GM10266 (cell line): ENCODE measurements around the gene TRIM63.

Experiments
- DNase-seq: peaks from one replicate; pipeline ENCODE4 v3.0.0; 2012; ENCODE audit errors: extremely low spot score
- TF ChIP-seq, protein P1 (sequence below): IDR thresholded peaks from 2 replicates; pipeline ENCODE4 v1.5.1; 2012; ENCODE audit warnings: mild to moderate bottlenecking, low read depth; ENCODE audit not compliant: control insufficient read depth, insufficient read depth; ENCODE audit errors: missing control alignments

TRIM63 gene

DNA sequence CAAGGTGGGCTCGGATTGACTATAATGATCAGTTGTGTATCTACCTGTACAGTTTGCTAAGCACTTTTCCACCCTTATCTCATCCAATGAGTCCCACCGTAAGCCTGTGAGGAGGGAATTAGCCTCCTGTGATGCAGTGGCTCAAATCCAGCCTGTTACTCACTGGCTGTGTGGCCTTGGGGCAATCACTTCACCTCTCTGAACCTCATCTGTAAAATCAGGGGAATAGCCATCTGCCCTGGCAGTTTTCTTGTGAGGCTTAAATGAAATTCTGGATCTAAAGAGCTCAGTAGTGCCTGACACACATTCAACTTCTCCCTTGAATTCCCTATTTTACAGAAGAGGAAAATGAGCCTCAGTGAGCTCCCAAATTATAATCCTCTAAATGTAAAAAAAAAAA, 53.3 kb downstream of the TRIM63 start:
- no peak for DNase-seq
- TF ChIP-seq, protein P1, sequence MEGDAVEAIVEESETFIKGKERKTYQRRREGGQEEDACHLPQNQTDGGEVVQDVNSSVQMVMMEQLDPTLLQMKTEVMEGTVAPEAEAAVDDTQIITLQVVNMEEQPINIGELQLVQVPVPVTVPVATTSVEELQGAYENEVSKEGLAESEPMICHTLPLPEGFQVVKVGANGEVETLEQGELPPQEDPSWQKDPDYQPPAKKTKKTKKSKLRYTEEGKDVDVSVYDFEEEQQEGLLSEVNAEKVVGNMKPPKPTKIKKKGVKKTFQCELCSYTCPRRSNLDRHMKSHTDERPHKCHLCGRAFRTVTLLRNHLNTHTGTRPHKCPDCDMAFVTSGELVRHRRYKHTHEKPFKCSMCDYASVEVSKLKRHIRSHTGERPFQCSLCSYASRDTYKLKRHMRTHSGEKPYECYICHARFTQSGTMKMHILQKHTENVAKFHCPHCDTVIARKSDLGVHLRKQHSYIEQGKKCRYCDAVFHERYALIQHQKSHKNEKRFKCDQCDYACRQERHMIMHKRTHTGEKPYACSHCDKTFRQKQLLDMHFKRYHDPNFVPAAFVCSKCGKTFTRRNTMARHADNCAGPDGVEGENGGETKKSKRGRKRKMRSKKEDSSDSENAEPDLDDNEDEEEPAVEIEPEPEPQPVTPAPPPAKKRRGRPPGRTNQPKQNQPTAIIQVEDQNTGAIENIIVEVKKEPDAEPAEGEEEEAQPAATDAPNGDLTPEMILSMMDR: no peak

DNA sequence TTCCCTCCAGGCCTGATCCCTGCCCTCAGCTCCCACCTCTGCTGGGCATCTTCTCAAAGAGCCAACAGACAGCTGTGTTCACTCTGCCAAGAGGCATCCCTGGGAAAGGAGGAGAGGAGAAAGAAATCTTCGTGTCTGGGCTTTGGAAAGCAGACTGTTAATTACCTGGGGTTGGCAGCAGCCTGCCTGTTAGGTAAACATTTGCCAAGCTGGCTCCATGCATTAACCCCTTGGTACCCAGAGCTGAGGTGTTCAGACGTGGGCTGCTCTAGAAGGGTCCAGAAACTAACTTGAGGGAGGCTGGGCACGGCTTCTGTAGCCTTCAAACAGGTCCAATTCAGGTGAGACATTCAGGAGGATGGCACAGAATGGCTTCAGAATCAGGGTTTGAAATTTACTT, 54.6 kb downstream of the TRIM63 start:
- TF ChIP-seq, protein P1: no peak
- DNase-seq: no peak

DNA sequence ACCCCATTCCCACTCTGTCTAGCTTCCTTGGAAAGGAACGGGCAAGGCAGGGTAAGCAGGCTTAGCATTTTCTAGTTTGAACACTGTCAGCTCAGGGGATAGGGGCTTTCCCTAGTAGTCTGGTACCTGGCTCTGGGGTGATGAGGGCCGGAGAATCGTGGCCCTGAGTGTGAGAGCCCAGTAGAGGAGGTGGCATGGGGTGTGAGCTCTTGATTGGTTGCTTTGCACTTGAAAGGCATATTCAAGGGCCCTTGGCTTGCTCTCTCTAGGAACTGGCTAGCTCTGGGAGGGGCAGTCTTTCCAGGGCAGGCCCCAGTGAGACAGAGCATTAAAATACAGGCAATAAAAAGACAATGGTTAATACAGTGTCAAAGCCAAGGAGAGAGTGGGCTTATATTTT, 56.6 kb downstream of the TRIM63 start:
- DNase-seq: no peak
- TF ChIP-seq, protein P1: no peak

DNA sequence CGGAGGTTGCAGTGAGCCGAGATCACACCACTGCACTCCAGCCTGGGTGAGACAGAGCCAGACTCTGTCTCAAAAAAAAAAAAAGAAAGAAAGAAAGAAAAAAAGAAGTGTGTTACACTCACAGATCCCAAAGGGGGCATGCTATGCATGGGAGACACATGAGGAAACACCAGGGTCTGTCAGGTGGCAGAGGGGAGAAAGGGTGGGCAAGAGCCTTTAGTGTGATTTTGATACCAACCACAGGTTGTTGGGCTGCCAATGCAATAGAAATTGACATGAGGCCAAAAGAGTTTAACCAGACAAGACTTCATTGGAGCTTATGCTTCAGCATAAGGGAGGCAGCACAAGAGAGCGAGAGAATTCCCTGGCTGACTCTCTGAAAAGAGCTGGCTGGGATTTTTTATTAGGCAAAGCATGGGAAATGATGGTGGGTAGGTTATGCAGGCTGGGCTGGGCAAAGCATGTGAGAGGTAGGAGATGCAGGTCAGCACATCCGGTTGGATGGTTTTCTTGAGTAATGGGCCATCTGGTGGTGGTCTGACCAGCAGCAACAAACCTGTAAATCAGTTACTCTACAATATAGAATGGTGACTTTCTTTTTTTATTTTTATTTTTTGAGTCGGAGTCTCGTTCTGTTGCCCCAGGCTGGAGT, 57.5 kb downstream of the TRIM63 start:
- no peak for DNase-seq
- TF ChIP-seq, protein P1: peak; percentile 6

DNA sequence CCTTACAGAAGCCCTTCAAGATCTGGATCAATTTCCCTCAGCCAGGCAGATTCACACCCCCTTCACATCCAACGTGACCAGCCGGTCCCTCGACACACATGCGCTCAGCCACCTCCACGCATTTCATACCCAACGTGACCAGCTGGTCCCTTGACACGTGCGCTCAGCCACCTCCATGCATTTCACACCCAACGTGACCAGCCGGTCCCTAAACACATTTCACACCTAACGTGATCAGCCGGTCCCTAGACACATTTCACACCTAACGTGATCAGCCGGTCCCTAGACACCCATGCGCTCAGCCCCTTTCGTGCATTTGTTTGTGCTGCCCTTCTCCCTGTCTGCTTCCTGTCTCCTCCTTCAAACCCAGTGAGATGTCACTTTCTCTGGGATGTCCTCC, 60.7 kb downstream of the TRIM63 start:
- no peak for DNase-seq
- TF ChIP-seq, protein P1: no peak

DNA sequence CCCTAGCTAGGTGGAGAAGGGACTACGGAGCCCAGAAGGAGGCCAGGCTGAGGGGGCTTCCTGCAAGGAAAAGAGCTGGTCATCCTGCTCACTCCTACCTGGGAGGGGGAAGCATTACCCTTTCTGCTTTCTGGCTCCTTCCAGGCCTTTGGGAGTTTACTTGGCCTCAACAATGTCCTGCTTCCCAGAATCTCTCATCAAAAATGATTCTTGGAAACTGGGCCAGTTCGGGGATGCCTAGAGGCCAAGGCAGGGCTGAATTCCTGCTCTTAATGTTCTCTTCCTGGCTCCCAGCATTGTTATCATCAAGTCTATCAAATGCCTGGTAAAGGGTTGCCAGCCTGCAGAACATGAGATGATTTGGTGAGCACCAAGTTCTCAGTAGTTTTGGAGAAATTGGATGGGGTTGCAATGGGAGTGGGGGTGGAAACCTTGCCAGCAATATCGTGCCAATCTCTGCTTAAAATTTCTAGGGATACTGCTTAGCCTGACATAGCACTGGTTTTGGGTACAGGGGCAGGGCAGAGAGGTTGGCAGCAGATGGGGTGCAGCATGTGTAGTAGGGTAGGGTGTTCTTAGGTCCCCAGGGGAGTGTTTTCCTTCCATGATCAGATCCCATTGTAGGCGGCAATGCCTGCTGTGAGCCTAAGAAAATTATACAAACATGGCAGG, 61.9 kb downstream of the TRIM63 start:
- DNase-seq: no peak
- TF ChIP-seq, protein P1: no peak

DNA sequence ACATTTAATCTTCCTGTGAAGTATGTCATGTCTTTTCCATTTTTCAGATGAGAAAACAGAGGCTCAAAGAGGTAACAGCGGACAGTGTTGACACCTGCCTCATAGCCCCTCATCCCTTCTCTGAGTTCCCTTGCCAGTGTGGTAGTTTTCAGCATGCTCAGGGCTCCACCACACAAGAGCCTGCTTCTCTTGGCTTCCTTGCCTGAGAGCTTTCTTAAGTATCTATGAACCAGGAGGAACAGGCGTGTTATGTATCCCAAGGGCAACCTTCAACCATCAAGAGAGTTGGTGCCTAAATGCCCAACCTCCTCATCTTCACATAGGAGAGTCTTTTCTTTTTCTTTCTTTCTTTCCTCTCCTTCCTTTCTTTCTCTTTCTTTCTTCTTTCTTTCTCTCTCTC, 63.7 kb downstream of the TRIM63 start:
- TF ChIP-seq, protein P1: no peak
- DNase-seq: no peak
